AG04450 (cell line): ENCODE results near the gene CEP78. TPM values are rescaled to one million over a fixed set of nuclear protein-coding genes. Genes with fewer than 3 reads are reported as not detected.
"Not testable (repeated sequence)": the region's sequence is repeated elsewhere in the genome, so short reads cannot be mapped to it uniquely, and the experiment has no call there.

Experiments used
- CTCF ChIA-PET: fragments of 300-600, 350-600 bp; formaldehyde crosslinking; extraction: SDS; loops from one replicate; lab custom pipeline; 2022; ENCODE audit warnings: antibody characterized with exemption, inconsistent platforms; lab: Charles Lee
- POLR2A ChIA-PET: fragments of 350-600 bp; formaldehyde crosslinking; extraction: SDS; loops from one replicate; lab custom pipeline; 2021; ENCODE audit warnings: antibody characterized with exemption, inconsistent platforms; lab: Yijun Ruan, JAX
- DNase-seq: peaks from one replicate; pipeline ENCODE4 v3.0.0-alpha.2; 2011; ENCODE audit warnings: low read depth, low spot score
- H3K27ac ChIP-seq: one replicate; pipeline ENCODE4 v1.5.1; 2012; ENCODE audit warnings: low read depth, low read length, control low read depth
- H3K27me3 ChIP-seq: one replicate; pipeline ENCODE4 v1.6.0; 2012; ENCODE audit warnings: low read length; ENCODE audit not compliant: control insufficient read depth, insufficient read depth
- H3K4me3 ChIP-seq: 2 replicates; pipeline ENCODE4 v1.5.1; 2011; ENCODE audit warnings: mild to moderate bottlenecking, low read depth, low read length, control low read depth
- H3K9me3 ChIP-seq: 2 replicates; pipeline ENCODE4 v1.5.1; 2012; ENCODE audit warnings: low read length; ENCODE audit not compliant: control insufficient read depth, insufficient read depth
- CTCF ChIP-seq: IDR thresholded peaks from 2 replicates; pipeline ENCODE4 v1.5.1; 2011; ENCODE audit warnings: low read depth, low read length, control low read depth, inconsistent platforms
- polyA plus RNA-seq: library from polyadenylated mRNA; depleted of rRNA; stranded (reverse); fragments of >200 nt; gene quantifications from 2 replicates; pipeline ENCODE4 v1.2.3, GENCODE V29; 2011

CEP78 gene
- polyA plus RNA-seq, 1 experiment = 11.0 TPM

GRCh38 chr9:78214492-78214891 lies 21.4 kb upstream of the CEP78 start:
- no peak for DNase-seq
- no peaks in the 10 kb centered on the region for H3K9me3 ChIP-seq
- peaks cover 5% of the 10 kb centered on the region for H3K27me3 ChIP-seq
- CTCF ChIA-PET = interaction anchor here (0.9 to 1.1 kb wide), 2 partner anchors 8 to 10 kb away, joined by 3 to 4 read pairs; no protein-coding TSS in a partner anchor
- POLR2A ChIA-PET = no interaction called here
- no peak overlapping the region for H3K27ac ChIP-seq
- no peak for TF ChIP-seq CTCF
- no peak overlapping the region for H3K4me3 ChIP-seq

GRCh38 chr9:78215706-78216105 lies 20.2 kb upstream of the CEP78 start:
- no peak for DNase-seq
- CTCF ChIA-PET = interaction anchor here (0.8 to 1.0 kb wide), 3 partner anchors 10 to 155 kb away, joined by 3 to 5 read pairs (median 3); no protein-coding TSS in a partner anchor
- no peaks in the 10 kb centered on the region for H3K9me3 ChIP-seq
- no peak overlapping the region for H3K27ac ChIP-seq
- peaks cover 6% of the 10 kb centered on the region for H3K27me3 ChIP-seq
- no peak for TF ChIP-seq CTCF
- POLR2A ChIA-PET = no interaction called here
- H3K4me3 ChIP-seq = no peak overlapping the region

GRCh38 chr9:78218890-78219289 lies 17.0 kb upstream of the CEP78 start:
- ChIA-PET CTCF (interaction anchor here (1.3 kb wide), 1 partner anchor 762 kb away, joined by 3 read pairs; no protein-coding TSS in a partner anchor), POLR2A (no interaction called here)
- no peak for DNase-seq
- Histone ChIP-seq H3K4me3 (no peak overlapping the region), H3K27me3 (peaks cover 6% of the 10 kb centered on the region), H3K9me3 (no peaks in the 10 kb centered on the region), H3K27ac (no peak overlapping the region)
- TF ChIP-seq CTCF = no peak

- TF ChIP-seq CTCF = no peak
- ChIA-PET CTCF (no interaction called here), POLR2A (no interaction called here)
- no peaks in the 10 kb centered on the region for H3K9me3 ChIP-seq
- DNase-seq = no peak
- peaks cover 6% of the 10 kb centered on the region for H3K27me3 ChIP-seq
- no peak overlapping the region for H3K4me3 ChIP-seq
- H3K27ac ChIP-seq = no peak overlapping the region
These were observed 14.4 kb upstream of the CEP78 start for GRCh38 chr9:78221425-78221824.

- POLR2A ChIA-PET, H3K27ac ChIP-seq, H3K27me3 ChIP-seq, H3K4me3 ChIP-seq, DNase-seq, H3K9me3 ChIP-seq, CTCF ChIA-PET: not testable (repeated sequence)
These were observed 14.0 kb upstream of the CEP78 start for GRCh38 chr9:78221841-78222240.
